LNCAP (cell line): ENCODE data around the gene IL19.

Experiments used
- CTCF ChIP-seq: fragments of 450-650 bp; IDR thresholded peaks from 2 replicates; pipeline ENCODE4 v1.5.1; 2017; ENCODE audit warnings: mild to moderate bottlenecking

The IL19 gene

DNA sequence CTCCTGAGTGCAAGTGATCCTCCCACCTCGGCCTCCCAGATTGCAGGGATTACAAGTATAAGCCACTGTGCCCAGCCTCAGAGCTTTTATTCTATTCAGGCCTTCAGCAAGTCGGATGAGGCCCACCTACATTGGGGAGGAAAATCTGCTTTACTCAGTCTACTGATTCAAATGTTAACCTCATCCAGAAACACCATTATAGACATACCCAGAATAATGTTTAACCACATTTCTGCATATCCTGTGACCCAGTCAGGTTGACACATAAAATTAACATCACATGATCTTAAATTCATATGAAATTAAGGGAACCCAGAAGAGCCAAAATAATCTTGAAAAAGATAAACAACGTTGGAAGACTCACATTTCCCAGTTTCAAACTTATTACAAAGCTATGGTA lies 109.7 kb downstream of the IL19 start:
- no peak for TF ChIP-seq CTCF

GRCh38 chr1:206882555-206882954 lies 112.0 kb downstream of the IL19 start:
- no peak for TF ChIP-seq CTCF

DNA sequence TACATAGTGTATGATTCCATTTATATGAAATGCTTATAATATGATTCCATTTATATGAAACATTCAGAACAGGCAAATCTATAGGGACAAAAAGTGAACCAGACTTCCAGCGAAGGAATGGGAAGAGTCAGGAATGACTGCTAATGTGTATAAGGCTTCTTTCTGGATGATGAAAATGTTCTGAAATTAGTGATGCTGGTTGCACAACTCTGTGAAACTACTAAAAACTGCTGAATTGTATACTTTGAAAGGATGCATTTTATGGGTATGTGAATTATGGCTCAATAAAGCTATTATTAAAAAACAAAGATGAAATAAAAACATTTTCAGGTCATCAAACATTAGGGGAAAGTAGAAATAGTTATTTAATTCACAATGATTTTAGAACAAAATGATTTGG lies 112.6 kb downstream of the IL19 start:
- TF ChIP-seq CTCF: no peak

GRCh38 chr1:206883876-206884275 lies 113.3 kb downstream of the IL19 start:
- no peak for TF ChIP-seq CTCF

DNA sequence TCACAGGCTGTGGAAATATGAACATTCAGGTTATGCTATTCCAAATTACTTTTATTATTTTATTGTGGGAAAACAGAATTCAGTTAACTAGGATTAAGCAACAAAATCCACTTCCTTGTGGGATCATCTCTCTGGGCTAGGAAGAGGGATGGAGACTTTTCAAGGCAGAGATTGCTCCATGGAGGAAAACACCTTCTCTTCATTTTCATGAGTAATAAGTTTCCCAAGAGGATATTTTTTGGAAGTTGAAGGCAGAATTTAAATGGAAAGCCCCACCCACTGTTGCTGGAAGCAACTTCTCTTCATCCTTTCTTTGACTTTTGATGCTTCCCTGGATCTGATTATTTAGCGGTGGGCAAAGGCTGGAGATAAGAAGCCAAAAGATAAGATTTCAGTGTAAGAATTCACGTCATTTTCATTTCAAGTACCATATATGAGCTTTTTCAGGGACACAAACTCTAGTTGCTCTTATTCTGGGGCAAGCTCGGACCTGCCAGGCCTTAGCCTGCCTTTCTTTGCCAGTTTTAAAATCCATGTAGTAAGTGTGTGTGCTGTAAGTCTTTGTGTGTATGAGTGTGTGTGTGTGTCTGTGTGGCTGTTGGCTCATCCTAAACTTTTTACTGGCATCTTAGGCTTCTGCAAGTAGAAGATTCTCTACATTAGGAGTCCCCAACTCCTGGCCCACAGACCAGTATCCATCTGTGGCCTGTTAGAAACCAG lies 114.9 kb downstream of the IL19 start:
- no peak for TF ChIP-seq CTCF

GRCh38 chr1:206886831-206887230 lies 116.3 kb downstream of the IL19 start:
- no peak for TF ChIP-seq CTCF

GRCh38 chr1:206887701-206888100 lies 117.1 kb downstream of the IL19 start:
- no peak for TF ChIP-seq CTCF
